Fibroblast of skin of right biceps (primary cell): Measurements from ENCODE around the gene ABHD12.
"Not testable (repeated sequence)": the region's sequence is repeated elsewhere in the genome, so short reads cannot be mapped to it uniquely, and the experiment has no call there.

Source experiments
- DNase-seq: peaks from one replicate; pipeline ENCODE4 v3.0.0-alpha.2; 2013

Gene ABHD12

GRCh38 chr20:25390538-25391528 lies at the start of gene ABHD12:
ABHD12 (minus strand) TSS chr20:25390835; CDS start chr20:25390703, 132 bp downstream.
- DNase-seq = peak; percentile 98

DNA sequence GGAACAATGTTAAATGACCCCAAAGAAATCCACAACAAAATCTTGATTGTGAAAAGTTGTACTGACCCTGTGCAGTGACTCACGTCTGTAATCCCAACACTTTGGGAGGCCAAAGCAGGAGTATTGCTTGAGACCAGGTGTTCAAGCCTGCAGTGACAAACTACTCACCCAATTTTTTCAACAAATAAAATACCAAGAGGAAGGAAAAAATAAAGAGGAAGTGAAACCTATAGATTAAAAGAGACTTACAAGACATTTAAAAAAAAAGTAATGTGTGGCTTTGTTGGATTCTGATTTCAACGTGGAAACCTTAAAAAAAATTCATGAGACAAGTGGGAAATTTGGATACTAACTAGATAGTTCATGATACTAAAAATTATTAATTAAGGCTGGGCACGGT lies 48.7 kb upstream of the ABHD12 start:
- no peak for DNase-seq

GRCh38 chr20:25437153-25437581 lies 46.5 kb upstream of the ABHD12 start:
- DNase-seq = peak; percentile 24

- no peak for DNase-seq
Measured at GRCh38 chr20:25424536-25424935, 33.9 kb upstream of the ABHD12 start.

DNA sequence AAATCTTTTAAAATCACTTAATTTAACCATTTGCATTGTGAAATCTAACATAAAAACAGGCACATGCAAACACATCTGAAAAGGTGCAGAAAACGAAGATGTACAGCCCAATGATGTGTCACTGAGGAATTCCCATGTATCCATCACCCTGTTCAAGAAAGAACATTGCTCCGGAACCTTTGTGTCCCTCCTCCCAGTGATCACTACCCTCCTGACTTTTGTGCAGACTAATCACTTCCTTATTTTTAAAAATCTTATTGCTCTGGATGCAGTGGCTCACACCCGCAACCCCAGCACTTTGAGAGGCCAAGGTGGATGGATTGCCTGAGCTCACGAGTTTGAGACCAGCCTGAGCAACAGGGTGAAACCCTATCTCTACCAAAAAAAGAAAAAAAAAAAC lies 31.4 kb upstream of the ABHD12 start:
- no peak for DNase-seq

GRCh38 chr20:25421102-25421501 lies 30.5 kb upstream of the ABHD12 start:
- DNase-seq = no peak

DNA sequence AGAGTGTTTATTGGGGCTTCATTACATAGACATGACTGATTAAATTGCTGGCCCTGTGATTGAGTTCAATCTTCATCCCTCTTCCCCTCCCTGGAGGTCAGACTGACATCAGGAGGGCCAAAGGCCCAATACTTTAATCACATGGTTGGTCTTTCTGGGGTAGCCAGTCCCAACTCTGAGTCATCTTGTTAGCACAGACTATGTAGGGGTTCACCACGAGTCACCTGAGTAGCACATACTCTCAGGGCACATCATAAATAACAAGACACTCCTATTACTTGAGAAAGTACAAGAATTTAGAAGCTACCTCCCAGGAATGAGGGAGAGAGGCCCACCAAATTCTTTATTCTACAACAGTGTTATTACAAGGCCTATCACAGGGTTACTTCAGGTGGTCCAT lies 28.1 kb upstream of the ABHD12 start:
- peak; percentile 20 for DNase-seq

DNA sequence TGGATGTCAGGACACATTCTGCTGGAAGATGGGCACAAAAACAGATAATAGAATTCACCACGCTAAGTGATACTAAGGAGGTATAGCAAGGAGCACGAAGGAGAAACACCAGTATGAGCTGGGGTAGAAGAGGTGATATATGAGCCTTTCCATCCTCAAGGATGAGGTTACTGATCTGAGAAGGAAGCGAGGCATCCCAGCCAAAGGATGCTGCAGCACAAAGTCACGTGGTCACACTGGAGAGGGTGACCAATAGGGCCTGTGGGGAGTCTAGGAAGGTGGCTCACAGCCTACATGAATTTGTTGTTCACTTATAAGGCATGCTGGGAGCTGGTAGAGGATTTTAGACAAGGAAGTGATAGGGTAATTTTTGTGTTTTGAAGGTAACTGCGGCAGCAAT lies 18.3 kb upstream of the ABHD12 start:
- DNase-seq = no peak

DNA sequence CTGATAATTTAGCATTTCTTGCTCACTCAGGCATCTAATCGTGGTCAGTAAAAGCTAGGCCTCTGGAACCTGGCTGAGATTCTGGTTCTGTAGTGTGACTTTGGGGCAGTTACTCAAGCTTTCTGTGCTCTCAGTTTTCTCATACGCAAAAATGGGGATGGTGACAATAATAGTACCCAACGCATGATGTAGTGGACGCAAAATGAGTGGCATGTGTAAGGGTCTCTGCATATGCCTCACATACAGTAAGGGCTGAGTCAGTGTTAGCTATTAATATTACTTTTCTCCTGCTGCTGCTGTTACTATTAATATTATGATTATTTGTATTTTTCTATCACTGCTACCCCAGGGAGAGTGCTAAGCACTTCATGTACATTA lies 17.5 kb upstream of the ABHD12 start:
- DNase-seq = no peak

GRCh38 chr20:25407311-25408169 lies 16.9 kb upstream of the ABHD12 start, which contains the start of gene GINS1:
GINS1 (plus strand) TSS chr20:25407673; CDS start chr20:25407821, 148 bp downstream.
- peak; percentile 94 for DNase-seq

- DNase-seq = peak; percentile 17
Measured at GRCh38 chr20:25402583-25402982, 11.9 kb upstream of the ABHD12 start.

DNA sequence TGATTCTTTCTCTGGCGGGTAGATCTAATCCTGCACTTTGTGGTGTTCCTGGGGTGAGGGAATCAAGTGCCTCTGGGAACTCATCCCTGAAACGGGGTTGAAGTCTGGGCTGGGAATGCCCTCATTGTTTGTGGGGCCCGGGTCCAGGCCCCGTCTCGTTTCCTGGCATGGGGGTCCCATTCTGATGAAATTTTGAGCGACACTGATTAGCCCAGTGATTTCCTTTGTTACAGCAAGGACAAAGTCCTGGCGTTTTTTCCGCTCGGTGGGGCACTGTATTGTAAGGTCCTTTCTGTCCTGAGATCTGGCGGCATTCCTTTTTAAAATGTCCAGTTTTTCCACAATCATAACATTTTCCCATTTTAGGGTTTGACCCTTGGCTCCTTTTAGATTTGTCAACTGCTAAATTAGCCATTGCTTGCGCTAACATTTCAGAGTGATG lies 9.7 kb upstream of the ABHD12 start:
- not testable (repeated sequence) for DNase-seq

GRCh38 chr20:25399037-25399430 lies 8.4 kb upstream of the ABHD12 start:
- peak; percentile 74 for DNase-seq

GRCh38 chr20:25398376-25399036 lies 7.9 kb upstream of the ABHD12 start:
- no peak for DNase-seq

GRCh38 chr20:25397821-25398220 lies 7.2 kb upstream of the ABHD12 start:
- peak; percentile 11 for DNase-seq

- no peak for DNase-seq
Measured at GRCh38 chr20:25397096-25397495, 6.5 kb upstream of the ABHD12 start.

DNA sequence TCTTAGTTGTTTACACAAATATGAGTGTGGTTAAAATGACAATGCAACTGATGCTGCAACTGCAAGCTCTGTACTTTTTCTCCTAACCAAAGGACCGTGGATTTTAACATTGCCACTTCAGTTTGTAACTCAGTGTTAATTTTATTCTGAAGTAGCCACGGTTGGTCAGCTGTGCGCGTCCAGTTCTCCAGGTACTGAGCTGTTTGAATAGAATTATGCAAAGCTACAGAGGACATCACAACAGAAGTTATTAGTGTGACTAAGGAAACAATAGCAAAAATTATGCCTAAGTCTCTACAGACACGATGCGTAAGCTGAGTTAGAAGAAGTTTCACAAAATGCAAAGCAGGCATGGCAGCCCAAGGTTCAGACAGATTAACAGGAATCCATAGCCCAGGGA lies 4.4 kb upstream of the ABHD12 start:
- DNase-seq = no peak

DNA sequence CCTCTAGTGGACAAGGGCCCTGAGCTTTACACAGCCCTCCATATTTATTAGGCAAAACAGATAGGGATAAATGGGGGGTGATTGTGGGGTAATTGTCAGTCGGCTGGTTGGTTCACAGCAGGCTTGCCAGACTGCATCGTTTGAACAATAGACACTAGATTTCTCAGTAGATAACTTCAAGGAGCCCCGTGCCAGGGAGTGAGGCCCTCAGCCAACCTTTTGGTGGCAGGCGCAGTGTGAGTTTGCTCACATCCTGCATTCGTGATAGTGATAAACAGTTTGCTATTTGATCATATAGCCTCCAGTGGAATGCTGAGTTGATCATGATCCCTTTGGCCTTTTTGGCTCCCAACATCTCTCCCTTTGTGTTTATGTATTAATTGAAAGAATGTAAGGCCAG lies 3.6 kb upstream of the ABHD12 start:
- no peak for DNase-seq

DNA sequence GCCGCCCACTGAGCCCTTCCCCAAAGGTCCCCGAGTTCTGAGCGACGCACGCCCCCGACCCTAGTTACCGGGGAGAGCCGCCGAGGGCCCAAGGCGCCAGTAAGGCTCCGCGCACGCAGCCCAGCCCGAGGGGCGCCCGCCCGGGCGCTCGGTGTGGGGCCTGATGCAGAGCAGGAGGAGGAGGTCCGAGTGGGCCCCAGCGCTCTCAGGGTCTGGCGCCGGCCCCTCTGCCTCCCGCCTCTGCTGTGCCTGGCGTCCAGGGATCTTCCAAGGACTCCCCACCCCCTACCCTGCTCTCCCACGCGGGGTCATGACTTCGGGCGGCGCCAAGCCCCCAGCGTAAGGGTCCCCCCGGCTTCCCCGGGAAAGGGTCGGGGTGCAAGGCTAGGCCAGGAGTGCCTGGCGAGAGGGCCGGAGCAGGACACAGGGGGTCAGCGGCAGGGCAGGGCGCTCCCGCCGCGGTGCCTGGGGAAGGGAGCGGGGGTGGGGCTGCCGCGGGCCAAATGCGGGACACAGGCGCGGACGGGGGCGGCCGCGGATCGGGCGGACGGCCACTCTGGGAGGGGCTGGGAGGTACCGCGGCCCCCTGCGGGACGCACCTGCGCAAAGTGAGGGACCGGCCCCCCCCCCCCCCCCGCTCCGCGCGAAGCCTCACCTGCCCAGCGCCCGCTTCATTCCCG lies 637 bp downstream of the ABHD12 start:
- DNase-seq = peak; percentile 18

DNA sequence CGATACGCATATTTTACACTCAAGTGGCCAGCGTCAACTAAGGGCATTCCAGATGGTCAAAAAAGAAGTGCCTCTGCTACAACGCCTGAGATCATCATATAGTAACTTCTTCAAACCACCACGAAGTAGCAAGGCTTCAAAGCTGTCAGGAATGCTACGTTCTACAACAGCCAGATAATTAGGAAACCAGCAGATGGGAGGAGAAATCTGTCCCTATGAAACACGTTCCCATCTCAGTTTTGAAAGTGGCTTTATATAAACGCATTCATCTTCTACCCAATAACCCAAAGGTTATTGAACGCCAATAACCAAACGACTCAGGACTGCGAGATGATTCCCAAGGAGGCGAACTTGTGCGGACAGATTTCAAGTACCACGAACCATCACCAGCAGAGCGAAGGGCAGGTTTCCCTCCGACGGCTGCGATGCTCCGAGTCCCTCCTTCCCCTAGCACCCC lies 1.2 kb downstream of the ABHD12 start:
- DNase-seq = peak; percentile 46

GRCh38 chr20:25382704-25383370 lies 7.8 kb downstream of the ABHD12 start:
- DNase-seq = no peak
